ENCODE data around the gene RWDD3.

RWDD3 gene

DNA sequence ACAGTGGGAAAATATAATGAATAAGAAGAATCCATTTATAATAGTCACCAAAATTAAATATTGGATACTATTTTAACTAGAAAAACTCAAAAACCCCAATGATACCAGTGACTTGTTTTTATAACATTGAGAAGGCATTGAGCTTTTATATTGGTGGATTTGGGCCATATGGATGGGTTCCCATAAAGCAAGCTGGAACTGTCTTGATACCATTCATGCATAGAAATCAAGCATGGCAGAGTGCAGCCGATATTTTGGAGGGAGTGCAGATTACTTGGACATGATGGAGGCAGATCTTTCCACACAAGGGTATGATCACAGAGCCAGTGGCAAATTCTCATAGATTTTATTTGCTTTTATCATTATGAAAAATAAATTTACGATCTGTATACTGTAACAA lies 3.8 kb upstream of the RWDD3 start:
- no peak for DNase-seq (ENCODE audit: low read depth in 2 of 2)

DNA sequence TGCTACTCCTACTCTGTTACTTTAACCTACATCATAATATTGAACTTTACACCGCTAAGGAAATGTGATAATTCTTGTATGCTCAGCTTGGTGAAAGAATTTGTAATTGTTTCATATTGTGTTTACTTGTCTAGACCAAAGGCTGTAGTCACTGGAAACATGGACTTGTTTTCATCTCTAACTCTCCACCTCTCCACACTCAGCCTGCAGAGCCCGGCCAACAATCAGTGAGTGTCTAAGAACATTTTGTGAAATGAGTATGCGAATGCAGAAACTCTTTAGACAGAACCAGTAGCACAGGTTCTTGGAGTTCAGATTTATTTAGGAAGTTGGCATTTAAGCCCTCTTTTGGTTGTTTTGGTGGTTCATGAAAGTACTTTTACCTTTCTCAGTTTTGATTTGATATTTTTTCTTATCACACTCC lies 3.2 kb upstream of the RWDD3 start:
- DNase-seq (ENCODE audit: low read depth in 2 of 2) = no peak

DNA sequence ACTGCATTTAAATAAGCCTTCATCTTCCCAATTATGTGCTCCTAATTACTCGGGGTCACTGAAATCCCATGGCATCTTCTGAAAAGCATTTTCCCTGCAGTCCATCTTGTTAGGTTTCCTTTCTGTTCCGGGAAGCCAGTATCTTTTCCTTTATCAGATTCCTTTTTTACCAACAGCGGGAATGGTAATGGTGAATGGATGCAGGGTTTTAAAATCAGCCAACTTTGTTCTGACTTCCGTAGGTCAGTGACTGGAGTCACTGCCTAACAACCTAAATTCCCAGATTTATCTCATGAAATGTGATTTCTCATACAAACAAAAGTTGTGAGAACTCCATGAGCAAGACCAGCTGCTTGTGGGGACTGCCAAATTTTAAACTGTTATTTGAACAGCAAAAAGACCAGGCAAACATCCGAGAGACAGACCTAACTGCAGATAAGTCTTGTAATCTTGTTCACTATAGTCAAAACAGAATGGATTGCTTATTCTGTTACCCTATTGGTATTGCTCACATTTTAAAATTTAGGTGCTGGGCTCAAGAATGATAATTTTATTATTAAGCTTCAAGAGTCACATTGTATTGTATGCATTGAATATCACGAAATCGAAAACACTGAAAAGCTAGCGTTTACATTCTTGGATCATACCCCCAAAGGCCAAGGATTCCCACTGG lies 1.2 kb upstream of the RWDD3 start:
- DNase-seq (ENCODE audit: low read depth in 2 of 2) = no peak

DNA sequence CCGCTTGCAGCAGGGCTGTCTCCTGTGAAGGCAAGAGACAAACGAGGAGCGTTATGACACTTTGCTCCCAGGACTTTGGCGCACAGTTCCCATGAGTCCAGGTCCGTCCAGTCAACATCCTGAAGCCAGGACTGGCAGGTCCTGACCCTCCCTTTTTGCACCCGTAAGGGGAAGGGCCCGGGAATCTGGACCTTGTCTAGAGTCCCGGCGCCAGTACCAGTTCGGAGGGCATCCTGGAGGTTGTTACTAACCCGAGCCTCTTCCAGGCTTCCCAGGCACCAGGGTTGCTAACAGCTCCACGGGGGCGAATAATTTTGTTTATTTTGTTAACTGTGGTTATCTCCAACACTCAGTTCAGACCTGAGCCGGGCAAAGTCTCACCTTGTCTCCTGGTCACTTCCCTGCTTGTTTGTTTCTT lies 682 bp upstream of the RWDD3 start:
- no peak for DNase-seq (ENCODE audit: low read depth in 2 of 2)

DNA sequence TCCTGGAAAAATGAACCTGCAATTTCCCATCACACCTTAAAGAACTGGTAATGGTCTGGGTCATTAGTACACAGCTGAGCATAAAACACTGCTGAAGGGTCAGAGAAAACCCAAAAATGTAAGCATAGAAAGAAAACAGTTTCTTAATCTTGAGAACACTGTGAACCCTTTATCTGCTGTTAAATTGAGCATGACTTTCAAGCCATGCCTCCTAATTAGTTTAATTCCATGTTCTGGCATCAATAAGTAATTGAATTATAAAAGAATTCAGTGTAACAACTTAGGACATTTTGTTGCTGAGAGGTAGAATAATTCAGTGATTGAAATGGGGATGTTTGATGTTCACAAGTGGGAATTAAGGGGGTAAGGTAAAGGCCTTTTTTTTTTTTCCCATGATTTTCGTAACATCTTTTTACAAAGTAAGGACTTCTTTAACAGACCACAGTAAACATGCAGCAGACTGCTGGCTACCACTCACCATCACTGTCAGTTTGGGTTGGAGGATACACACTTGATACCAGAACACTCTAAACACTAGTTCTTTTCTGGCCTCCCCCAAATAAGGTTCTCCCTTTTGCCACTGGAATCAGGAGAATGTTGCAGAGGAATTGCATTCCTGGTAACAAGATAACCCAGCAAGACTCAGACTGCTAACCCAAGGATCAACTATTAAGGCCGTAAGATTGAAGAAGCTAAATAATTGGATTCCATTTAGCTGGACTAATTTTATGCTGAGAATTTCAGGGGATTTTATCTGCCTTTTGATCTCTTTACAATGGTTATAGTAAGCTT lies 3.0 kb downstream of the RWDD3 start:
- DNase-seq (ENCODE audit: low read depth in 2 of 2) = no peak

DNA sequence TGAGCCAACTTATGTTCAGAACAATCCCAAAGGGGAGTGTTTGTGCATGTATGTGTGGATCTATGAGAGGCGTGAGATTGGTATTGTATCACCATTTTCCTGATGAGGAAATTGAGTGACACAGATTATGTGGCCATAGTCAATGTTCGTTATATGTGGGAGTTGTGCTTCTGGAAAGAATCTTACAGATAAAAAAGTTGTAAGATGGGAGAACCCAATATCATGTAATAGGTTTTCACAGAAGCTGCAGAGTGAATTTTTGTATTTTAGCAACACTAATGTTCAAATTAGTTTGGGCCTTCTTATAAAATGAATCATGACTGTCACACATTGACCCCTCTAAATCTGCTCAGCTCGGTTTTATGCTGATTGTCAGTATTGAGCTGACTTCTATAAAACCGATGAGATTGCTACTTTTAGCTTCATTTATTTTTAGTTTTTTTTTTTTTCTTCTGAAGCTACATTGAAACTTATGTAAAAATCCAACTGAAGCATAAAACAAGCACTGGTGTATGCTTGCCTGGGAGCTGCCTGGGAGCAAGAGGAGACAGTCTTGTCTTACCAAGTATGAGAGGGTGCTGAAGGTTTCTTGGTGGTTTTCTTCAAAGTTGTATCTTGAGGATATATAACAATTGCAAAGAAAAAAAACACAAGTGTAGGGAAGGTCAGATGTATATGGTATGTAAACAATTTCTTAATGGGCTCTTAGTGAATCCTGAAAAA lies 4.1 kb downstream of the RWDD3 start:
- DNase-seq (ENCODE audit: low read depth in 2 of 2) = no peak

DNA sequence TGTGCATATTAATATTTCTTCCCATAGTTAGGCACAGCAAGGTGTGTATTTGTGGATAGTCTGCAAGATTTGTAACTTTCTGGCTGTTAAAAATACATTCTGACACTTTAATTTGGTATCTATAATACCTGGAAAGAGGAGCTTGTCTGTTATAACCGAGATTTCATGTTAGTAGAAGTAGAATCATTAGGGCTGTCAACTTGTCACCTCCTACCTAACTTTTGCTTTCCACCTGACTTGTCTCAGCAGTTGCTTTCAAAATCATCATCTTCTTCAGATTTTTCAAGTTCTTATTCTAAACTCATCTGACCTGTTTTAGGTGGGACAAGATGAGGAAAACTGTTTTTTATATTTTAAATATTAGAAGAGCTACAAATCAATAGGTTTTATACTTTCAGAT lies 11.0 kb downstream of the RWDD3 start:
- DNase-seq (ENCODE audit: low read depth in 2 of 2) = no peak

DNA sequence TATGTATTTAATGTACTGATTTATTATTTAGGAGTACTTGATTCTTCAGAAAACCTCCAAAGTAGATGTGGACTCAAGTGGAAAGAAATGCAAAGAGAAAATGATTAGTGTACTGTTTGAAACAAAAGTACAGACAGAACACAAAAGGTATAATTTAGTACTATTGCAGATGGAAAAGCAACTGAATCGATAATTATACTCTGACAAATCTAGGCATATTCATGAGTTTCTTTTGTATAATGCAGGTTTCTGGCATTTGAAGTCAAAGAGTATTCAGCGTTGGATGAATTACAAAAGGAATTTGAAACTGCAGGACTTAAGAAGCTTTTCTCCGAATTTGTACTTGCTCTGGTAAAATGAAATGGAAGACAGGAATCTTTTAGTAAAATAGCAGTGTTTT lies 12.5 kb downstream of the RWDD3 start:
- no peak for DNase-seq (ENCODE audit: low read depth in 2 of 2)

DNA sequence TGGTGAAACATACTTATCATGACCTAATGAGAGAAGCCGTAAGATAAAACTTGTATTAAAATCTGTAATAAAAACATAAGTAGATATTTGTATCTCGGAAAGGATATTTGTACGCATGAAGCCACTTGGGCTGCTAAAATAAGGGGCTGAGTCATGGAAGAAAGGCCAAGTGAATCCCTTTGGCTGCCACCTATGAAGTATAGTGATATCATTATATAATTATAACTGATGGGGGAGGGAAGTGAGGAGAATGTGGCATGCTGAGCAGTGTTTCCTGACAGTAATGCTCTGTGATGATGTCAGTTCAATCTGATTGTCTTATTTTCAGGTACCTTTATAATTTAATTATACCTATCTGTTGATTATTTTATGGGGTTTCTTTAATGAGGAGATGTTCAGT lies 13.6 kb downstream of the RWDD3 start:
- DNase-seq (ENCODE audit: low read depth in 2 of 2) = no peak

DNA sequence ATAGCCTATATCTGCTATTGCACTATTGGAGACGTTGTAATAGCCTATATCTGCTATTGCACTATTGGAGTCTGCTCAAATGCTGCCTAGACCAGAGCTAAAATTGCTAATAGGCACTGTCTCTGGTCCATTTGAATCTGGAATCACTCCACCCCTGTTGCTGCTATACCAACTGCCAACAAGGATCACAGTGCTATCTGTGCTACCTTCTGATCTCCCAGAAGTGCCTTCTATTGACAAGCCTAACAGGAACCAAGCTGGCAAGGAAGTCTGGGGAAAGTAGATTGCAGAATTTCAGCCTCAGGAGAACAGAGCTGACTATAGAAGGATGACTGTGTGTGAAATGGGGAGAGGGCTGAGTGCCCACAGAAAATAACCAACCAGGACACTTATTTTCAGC lies 15.9 kb downstream of the RWDD3 start:
- DNase-seq (ENCODE audit: low read depth in 2 of 2) = no peak

DNA sequence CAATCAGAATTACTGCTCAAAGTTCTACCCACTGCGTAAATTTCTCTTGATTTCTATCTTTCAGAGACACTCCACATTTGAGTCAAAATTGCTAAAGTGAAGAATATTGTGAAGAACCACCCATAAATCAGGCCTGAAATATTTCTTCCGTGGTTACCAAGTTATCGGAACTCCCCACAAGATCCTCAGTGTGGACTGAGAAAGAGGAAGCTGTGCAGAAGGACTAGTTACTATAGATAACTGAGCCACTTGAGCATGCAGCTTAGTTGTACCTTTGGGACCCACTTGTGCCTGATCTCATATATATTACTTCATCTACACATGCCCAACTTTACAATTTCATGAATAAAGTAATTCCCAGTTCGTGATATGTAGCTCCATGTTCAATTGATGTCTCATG lies 18.4 kb downstream of the RWDD3 start:
- no peak for DNase-seq (ENCODE audit: low read depth in 2 of 2)

DNA sequence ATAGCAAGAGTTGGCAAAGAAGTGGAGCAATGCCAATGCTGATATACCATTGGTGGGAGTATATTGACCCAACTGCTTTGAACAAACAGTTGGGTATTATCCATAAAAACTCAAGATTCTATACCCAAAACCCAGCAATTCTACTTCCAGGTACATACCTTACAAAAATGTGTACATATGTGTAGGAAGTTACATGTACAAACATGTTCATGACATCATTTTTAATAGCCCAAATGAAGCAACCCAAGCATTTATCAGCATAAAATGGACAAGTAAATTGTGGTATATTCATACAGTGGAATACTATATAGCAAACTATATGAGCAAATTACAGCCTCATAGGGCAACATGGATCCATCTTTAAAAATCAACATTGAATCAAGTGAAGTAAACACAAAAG lies 20.9 kb downstream of the RWDD3 start:
- no peak for DNase-seq (ENCODE audit: low read depth in 2 of 2)

DNA sequence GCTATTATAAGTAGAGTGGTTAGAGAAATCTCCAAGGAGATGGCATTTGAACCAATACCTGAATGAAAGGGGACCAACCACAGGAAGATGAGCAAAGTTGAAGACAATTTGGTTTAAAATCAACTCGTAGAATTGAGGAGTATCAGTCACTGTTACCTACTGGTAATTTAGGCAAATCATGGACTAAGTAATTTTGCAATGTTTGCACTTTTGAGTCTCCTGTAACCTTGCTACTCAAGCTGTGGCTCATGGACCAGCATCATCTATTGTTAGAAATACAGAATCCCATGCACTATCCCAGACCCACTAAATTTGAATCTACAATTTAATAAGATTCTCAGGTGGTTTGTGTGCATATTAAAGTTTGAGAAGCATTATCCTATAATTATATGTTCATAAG lies 21.8 kb downstream of the RWDD3 start:
- no peak for DNase-seq (ENCODE audit: low read depth in 2 of 2)

DNA sequence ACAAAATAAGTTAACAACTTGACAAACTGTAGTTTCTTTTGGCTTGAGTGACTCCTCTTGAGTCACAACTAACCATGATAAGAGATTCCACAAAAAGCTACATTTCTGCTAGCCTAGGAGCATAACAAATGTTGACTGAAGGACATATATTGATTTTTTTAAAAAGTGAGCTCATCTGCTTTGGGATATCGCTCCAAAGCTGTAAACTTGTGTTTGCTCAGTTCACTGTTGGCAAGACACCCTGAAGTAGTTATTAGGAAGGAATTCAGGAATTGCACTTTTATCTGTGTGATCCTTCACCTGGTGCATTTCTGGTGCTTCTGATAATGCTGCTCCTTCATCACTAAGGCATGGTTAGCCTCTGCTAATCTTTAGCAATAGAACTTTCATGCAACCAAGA lies 23.7 kb downstream of the RWDD3 start:
- DNase-seq (ENCODE audit: low read depth in 2 of 2) = no peak

DNA sequence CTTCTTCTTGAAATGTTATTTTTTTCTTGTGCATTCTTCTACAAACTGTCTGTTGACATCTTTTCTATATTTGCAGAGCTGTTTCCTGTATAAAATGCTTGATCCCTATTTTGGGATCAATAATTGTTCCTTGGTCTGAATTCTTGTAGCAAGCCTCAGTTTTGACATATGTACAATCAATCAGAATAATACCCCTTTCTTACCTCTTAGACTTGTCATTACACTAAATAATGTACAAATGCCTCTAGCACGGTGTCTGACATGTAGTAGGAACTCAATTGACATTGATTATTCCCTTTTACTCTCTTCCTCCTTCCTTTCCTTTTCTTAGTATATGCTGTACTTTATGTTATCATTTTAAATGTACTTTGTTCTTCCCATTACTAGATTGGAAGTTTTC lies 25.2 kb downstream of the RWDD3 start:
- DNase-seq (ENCODE audit: low read depth in 2 of 2) = no peak

DNA sequence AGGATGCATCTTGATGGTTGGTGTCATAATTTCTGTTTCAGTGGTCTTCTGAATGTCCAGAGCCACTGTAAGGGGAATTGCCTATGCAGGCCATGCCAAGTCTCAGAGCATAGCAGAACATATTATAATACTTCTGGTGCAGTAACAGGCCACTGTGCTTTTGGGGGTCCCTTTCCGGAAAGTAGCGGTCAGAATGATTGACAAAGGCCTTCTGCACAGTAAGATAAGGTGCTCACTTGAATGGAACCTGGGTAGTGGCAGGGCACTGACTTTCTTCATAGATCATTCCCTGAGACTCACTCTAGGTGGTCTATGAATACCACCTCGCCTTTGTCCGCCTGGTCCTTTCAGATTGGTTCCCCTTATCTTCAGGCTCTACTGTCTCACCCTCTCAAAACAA lies 28.9 kb downstream of the RWDD3 start:
- no peak for DNase-seq (ENCODE audit: low read depth in 2 of 2)

DNA sequence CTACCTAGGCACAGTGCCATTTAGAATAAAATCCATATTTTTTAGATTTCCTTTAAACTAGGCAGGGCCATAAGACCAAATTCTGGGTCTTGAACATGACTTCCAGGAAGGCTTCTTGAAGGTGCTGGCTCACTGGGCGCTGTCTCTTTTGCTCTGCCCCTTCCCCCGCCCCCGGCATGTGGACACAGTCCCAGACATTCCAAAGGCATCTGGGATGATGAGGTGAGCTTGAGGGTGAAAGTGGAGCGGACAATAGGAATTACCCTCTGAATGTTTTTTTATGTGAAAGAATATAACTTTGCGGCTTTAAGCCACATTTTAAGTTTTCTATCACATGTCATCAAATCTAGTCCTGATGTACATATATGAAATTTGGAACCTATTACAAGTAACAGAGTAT lies 29.4 kb downstream of the RWDD3 start:
- peak; percentile 24 to 28 for DNase-seq (ENCODE audit: low read depth in 2 of 2)

DNA sequence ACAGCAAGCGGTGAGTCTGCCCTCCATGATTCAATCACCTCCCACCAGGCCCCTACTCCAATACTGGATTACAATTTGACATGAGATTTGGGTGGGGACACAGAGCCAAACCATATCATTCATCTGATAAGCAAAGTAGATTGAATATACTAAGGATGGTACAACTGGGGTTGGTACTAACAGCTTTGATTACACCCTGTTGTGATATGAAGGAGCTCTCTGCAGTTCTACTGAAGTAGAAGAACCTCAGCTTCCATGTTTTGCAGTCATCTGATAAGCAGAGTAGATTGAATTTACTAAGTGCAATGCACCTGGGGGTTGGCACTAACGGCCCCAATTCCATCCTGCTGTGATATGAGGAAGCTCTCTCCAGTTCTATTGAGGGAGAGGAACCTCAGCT lies 31.1 kb downstream of the RWDD3 start:
- DNase-seq (ENCODE audit: low read depth in 2 of 2) = no peak

DNA sequence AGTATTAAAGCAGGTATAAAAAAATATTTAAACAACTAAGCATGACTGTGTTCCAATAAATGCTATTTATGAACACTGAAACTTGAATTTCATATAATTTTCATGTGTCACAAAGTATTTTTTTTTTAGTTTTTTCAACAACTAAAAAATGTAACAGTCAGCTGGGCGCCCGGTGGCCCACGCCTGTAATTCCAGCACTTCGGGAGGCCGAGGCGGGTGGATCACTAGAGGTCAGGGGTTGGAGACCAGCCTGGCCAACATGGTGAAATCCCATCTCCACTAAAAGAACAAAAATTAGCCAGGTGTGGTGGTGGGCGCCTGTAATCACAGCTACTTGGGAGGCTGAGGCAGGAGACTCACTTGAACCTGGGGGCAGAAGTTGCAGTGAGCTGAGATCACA lies 42.4 kb downstream of the RWDD3 start:
- DNase-seq (ENCODE audit: low read depth in 2 of 2) = no peak

DNA sequence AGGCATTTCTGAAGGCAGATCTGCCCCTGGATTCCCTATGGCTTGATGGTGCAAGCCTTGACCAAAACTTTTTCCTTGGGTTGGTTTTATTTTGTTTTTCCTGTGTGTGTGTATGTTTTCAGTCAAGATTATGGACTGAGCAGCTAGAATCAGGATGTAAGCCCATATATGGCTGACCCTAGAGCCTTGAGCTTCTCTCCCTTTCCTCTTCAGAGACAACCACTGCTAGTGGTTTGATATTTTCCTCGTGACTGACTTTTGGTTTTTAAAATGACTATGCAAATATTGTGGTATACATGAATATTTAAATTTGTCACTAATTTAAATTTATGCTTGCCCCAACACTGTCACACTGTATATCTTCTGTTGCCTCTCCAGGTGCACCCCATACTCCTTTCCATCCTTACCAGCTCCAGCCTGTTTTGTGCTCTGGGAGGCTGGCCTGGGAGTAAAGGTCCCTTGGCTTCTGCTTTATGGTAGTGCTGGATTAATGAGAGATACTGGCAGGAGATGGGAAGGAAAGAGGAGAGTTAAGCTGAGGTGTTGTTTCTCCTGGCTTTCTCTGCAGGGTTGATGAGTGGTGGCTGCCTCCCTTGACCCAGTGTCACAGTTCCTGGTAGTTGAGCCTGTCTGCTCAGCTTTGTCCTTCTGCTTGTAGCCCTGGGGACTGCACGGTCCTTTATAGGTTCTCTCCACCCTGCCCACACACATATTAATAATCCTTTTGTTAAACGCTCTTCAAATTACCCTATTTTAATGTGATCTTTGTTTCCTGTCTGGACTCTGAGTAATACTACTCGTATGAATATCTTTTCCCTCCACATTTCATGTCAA lies 44.4 kb downstream of the RWDD3 start:
- DNase-seq (ENCODE audit: low read depth in 2 of 2) = no peak

DNA sequence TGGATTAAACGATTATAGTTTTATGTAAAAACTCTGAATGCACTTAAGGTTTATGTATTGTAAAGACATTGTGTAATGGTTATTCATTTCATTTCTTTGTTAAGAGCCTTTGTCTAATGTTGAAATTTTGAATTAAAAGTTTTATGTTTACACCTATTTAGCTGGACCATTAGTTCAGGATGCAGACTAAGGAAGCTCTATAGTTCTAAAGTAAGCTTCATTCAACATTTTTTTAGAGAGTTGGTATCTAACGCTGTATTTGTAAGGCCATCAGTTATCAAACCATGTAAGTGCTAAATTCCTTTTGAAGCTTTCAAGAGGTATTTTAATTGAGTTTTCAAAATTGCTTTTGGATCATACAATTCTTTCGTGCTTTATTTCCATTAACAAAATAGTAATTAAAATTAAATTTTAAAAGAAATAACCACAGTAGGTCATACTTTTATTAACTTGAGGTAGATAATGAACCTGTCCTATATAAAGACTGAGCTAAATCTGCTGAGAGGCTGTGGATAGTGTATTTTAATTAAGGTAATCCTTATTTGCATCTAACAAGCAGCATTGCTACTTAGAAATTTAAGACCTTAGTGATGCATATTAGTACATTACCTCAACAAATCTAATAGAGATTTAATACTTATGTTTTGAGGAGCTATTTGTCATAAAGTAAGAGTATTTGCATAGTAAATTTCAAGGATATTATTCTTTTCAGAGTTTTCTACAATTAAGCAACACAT lies 47.9 kb downstream of the RWDD3 start:
- no peak for DNase-seq (ENCODE audit: low read depth in 2 of 2)

Measured in fibroblast of skin of left quadriceps (primary cell).